Fibroblast of the aortic adventitia (primary cell): ENCODE measurements around the gene OR52A5. TPM values are rescaled to one million over a fixed set of nuclear protein-coding genes. Genes with fewer than 3 reads are reported as not detected.
"Not testable (repeated sequence)": the region's sequence is repeated elsewhere in the genome, so short reads cannot be mapped to it uniquely, and the experiment has no call there.

Experiments used
- DNase-seq: peaks from one replicate; pipeline ENCODE4 v3.0.0-alpha.2; 2010; ENCODE audit warnings: low read depth
- H3K4me3 ChIP-seq: 2 replicates; pipeline ENCODE4 v1.5.1; 2011; ENCODE audit warnings: low read depth, mild to moderate bottlenecking, control low read depth, low read length, moderate library complexity
- CTCF ChIP-seq: IDR thresholded peaks from 2 replicates; pipeline ENCODE4 v1.5.1; 2011; ENCODE audit warnings: mild to moderate bottlenecking, low read length, control low read depth, inconsistent platforms; ENCODE audit not compliant: insufficient read depth
- total RNA-seq: library from RNA; depleted of rRNA; stranded (reverse); fragments of >200 nt; gene quantifications from 2 replicates; pipeline ENCODE4 v1.2.3, GENCODE V29; 2012; ENCODE audit warnings: low replicate concordance

Gene OR52A5
- not detected in 2 replicates for total RNA-seq

- TF ChIP-seq CTCF: no peak
- DNase-seq: no peak
- no peak within 1 kb of the TSS for H3K4me3 ChIP-seq
These were observed at the start of gene OR52A5 for GRCh38 chr11:5137996-5138395. Gene OR52A5 (minus strand): TSS chr11:5138356. CDS start chr11:5132642, 5,714 bp downstream.

GRCh38 chr11:5178046-5178837 lies 40.1 kb upstream of the OR52A5 start:
- no peak for TF ChIP-seq CTCF
- no peak for DNase-seq
- H3K4me3 ChIP-seq: no peak overlapping the region

- no peak overlapping the region for H3K4me3 ChIP-seq
- no peak for DNase-seq
- no peak for TF ChIP-seq CTCF
These were observed 36.8 kb upstream of the OR52A5 start for GRCh38 chr11:5174934-5175333.

- no peak for DNase-seq
- no peak for TF ChIP-seq CTCF
- no peak overlapping the region for H3K4me3 ChIP-seq
These were observed 33.7 kb upstream of the OR52A5 start for GRCh38 chr11:5171856-5172255.

- not testable (repeated sequence) for DNase-seq, H3K4me3 ChIP-seq
These were observed 27.7 kb upstream of the OR52A5 start for GRCh38 chr11:5165898-5166297.

GRCh38 chr11:5164807-5165206 lies 26.7 kb upstream of the OR52A5 start:
- not testable (repeated sequence) for DNase-seq

GRCh38 chr11:5161045-5161444 lies 22.9 kb upstream of the OR52A5 start:
- H3K4me3 ChIP-seq, DNase-seq: not testable (repeated sequence)

More at GRCh38 chr11:5164807-5165206, 26.7 kb upstream of the OR52A5 start:
- not testable (repeated sequence) for H3K4me3 ChIP-seq

GRCh38 chr11:5160217-5160616 lies 22.1 kb upstream of the OR52A5 start:
- not testable (repeated sequence) for DNase-seq, H3K4me3 ChIP-seq

GRCh38 chr11:5159806-5160205 lies 21.6 kb upstream of the OR52A5 start:
- H3K4me3 ChIP-seq: no peak overlapping the region
- no peak for TF ChIP-seq CTCF
- DNase-seq: no peak
